ENCODE results near the gene CDH13. TPM values are rescaled to one million over a fixed set of nuclear protein-coding genes. Genes with fewer than 3 reads are reported as not detected.

Gene CDH13
- total RNA-seq, 4 donors from 2014 or later = 5.8 to 36.7 (median 20.4) TPM

- intact Hi-C loops (cut with DNase I; ENCODE audit: low total_unique reads) = no loop called here
- in situ Hi-C loops (cut with MboI; ENCODE audit: low sequenced_read_pairs in 4 of 4) = no loop called here
- Histone ChIP-seq H3K36me3 (no peaks in the 10 kb centered on the region), H3K27me3 (no peaks in the 10 kb centered on the region), H3K4me1 (no peaks in the 10 kb centered on the region), H3K27ac (no peak overlapping the region), H3K4me3 (no peak overlapping the region), H3K9me3 (no peaks in the 10 kb centered on the region)
- ATAC-seq (no peak), DNase-seq (no peak)
- TF ChIP-seq POLR2A (IDR thresholded peaks at IDR 0.05) (no peak), CTCF (IDR thresholded peaks at IDR 0.05 in 4 of 5, conservative IDR thresholded peaks at IDR 0.05 in 1 of 5) (no peak)
Measured at GRCh38 chr16:83713597-83713996, 1086.8 kb downstream of the CDH13 start.

GRCh38 chr16:83714286-83714685 is 1087.5 kb downstream of the CDH13 start:
- intact Hi-C loops (cut with DNase I; ENCODE audit: low total_unique reads) = no loop called here
- H3K27me3 ChIP-seq = no peaks in the 10 kb centered on the region
- DNase-seq (no peak), ATAC-seq (no peak)
- H3K36me3 ChIP-seq = no peaks in the 10 kb centered on the region
- H3K4me1 ChIP-seq = no peaks in the 10 kb centered on the region
- no peak overlapping the region for H3K4me3 ChIP-seq
- in situ Hi-C loops (cut with MboI; ENCODE audit: low sequenced_read_pairs in 4 of 4) = no loop called here
- TF ChIP-seq POLR2A (IDR thresholded peaks at IDR 0.05) = no peak
- no peak for TF ChIP-seq CTCF (IDR thresholded peaks at IDR 0.05 in 4 of 5, conservative IDR thresholded peaks at IDR 0.05 in 1 of 5)
- no peaks in the 10 kb centered on the region for H3K9me3 ChIP-seq
- no peak overlapping the region for H3K27ac ChIP-seq

GRCh38 chr16:83715217-83715920 is 1088.6 kb downstream of the CDH13 start:
- Histone ChIP-seq H3K4me1 (no peaks in the 10 kb centered on the region), H3K9me3 (no peaks in the 10 kb centered on the region), H3K36me3 (no peaks in the 10 kb centered on the region), H3K27ac (no peak overlapping the region), H3K27me3 (no peaks in the 10 kb centered on the region), H3K4me3 (no peak overlapping the region)
- in situ Hi-C loops (cut with MboI; ENCODE audit: low sequenced_read_pairs in 4 of 4) = no loop called here
- TF ChIP-seq CTCF (IDR thresholded peaks at IDR 0.05 in 4 of 5, conservative IDR thresholded peaks at IDR 0.05 in 1 of 5) (no peak), POLR2A (IDR thresholded peaks at IDR 0.05) (no peak)
- DNase-seq (no peak), ATAC-seq (no peak)
- intact Hi-C loops (cut with DNase I; ENCODE audit: low total_unique reads) = no loop called here

- no peaks in the 10 kb centered on the region for H3K27me3 ChIP-seq
- no peaks in the 10 kb centered on the region for H3K9me3 ChIP-seq
- TF ChIP-seq CTCF (IDR thresholded peaks at IDR 0.05 in 4 of 5, conservative IDR thresholded peaks at IDR 0.05 in 1 of 5) (no peak), POLR2A (IDR thresholded peaks at IDR 0.05) (no peak)
- in situ Hi-C loops (cut with MboI; ENCODE audit: low sequenced_read_pairs in 4 of 4) (no loop called here), intact Hi-C loops (cut with DNase I; ENCODE audit: low total_unique reads) (no loop called here)
- ATAC-seq (no peak), DNase-seq (no peak)
- H3K4me1 ChIP-seq = peaks cover 9 to 12% of the 10 kb centered on the region in 2 donors
- no peaks in the 10 kb centered on the region for H3K36me3 ChIP-seq
- H3K4me3 ChIP-seq = no peak overlapping the region
- no peak overlapping the region for H3K27ac ChIP-seq
Measured at GRCh38 chr16:83717308-83717707, 1090.5 kb downstream of the CDH13 start.

GRCh38 chr16:83717814-83718213 is 1091.0 kb downstream of the CDH13 start:
- Histone ChIP-seq H3K4me1 (peaks cover 12 to 15% of the 10 kb centered on the region in 2 donors), H3K4me3 (no peak overlapping the region), H3K9me3 (no peaks in the 10 kb centered on the region), H3K27ac (no peak overlapping the region), H3K27me3 (no peaks in the 10 kb centered on the region), H3K36me3 (no peaks in the 10 kb centered on the region)
- no peak for DNase-seq
- TF ChIP-seq POLR2A (IDR thresholded peaks at IDR 0.05) = no peak
- TF ChIP-seq CTCF (IDR thresholded peaks at IDR 0.05 in 4 of 5, conservative IDR thresholded peaks at IDR 0.05 in 1 of 5) = no peak
- no peak for ATAC-seq
- in situ Hi-C loops (cut with MboI; ENCODE audit: low sequenced_read_pairs in 4 of 4) = no loop called here
- intact Hi-C loops (cut with DNase I; ENCODE audit: low total_unique reads) = no loop called here
